HG03342 (cell line): Measurements from ENCODE around the gene MVB12B.

Experiments
- ATAC-seq: cut with Tn5 transposase; IDR thresholded peaks from one replicate; pipeline ENCODE4 v1.9.1; 2021; ENCODE audit warnings: mild to moderate bottlenecking, moderate library complexity; ENCODE audit not compliant: unreplicated experiment

MVB12B gene

GRCh38 chr9:126423142-126423915 is 96.7 kb downstream of the MVB12B start:
- no peak for ATAC-seq

- no peak for ATAC-seq
These were observed 97.2 kb downstream of the MVB12B start for GRCh38 chr9:126423916-126424185.

GRCh38 chr9:126424511-126424910 is 97.9 kb downstream of the MVB12B start:
- no peak for ATAC-seq

GRCh38 chr9:126428534-126429175 is 102.0 kb downstream of the MVB12B start:
- no peak for ATAC-seq

GRCh38 chr9:126429190-126429589 is 102.6 kb downstream of the MVB12B start:
- ATAC-seq: no peak

- no peak for ATAC-seq
These were observed 103.5 kb downstream of the MVB12B start for GRCh38 chr9:126430124-126430523.

GRCh38 chr9:126431077-126431742 is 104.6 kb downstream of the MVB12B start:
- ATAC-seq: no peak

- ATAC-seq: no peak
These were observed 106.0 kb downstream of the MVB12B start for GRCh38 chr9:126432659-126433058.

GRCh38 chr9:126435105-126435504 is 108.5 kb downstream of the MVB12B start:
- no peak for ATAC-seq

- no peak for ATAC-seq
These were observed 109.0 kb downstream of the MVB12B start for GRCh38 chr9:126435626-126436025.

GRCh38 chr9:126436545-126437267 is 110.1 kb downstream of the MVB12B start:
- no peak for ATAC-seq

- ATAC-seq: no peak
These were observed 110.6 kb downstream of the MVB12B start for GRCh38 chr9:126437268-126437666.

- ATAC-seq: no peak
These were observed 111.1 kb downstream of the MVB12B start for GRCh38 chr9:126437701-126438100.

- ATAC-seq: no peak
These were observed 112.2 kb downstream of the MVB12B start for GRCh38 chr9:126438741-126439401.

- no peak for ATAC-seq
These were observed 112.8 kb downstream of the MVB12B start for GRCh38 chr9:126439402-126439765.

GRCh38 chr9:126439883-126440653 is 113.4 kb downstream of the MVB12B start:
- no peak for ATAC-seq

- ATAC-seq: no peak
These were observed 114.3 kb downstream of the MVB12B start for GRCh38 chr9:126440940-126441339.

- no peak for ATAC-seq
These were observed 116.0 kb downstream of the MVB12B start for GRCh38 chr9:126442636-126443035.

- no peak for ATAC-seq
These were observed 116.5 kb downstream of the MVB12B start for GRCh38 chr9:126443144-126443543.

GRCh38 chr9:126448136-126448535 is 121.5 kb downstream of the MVB12B start:
- ATAC-seq: no peak
